ENCODE measurements around the gene CERCAM. TPM values are rescaled to one million over a fixed set of nuclear protein-coding genes. Genes with fewer than 3 reads are reported as not detected.

Gene CERCAM
- total RNA-seq: 70.5 TPM

DNA sequence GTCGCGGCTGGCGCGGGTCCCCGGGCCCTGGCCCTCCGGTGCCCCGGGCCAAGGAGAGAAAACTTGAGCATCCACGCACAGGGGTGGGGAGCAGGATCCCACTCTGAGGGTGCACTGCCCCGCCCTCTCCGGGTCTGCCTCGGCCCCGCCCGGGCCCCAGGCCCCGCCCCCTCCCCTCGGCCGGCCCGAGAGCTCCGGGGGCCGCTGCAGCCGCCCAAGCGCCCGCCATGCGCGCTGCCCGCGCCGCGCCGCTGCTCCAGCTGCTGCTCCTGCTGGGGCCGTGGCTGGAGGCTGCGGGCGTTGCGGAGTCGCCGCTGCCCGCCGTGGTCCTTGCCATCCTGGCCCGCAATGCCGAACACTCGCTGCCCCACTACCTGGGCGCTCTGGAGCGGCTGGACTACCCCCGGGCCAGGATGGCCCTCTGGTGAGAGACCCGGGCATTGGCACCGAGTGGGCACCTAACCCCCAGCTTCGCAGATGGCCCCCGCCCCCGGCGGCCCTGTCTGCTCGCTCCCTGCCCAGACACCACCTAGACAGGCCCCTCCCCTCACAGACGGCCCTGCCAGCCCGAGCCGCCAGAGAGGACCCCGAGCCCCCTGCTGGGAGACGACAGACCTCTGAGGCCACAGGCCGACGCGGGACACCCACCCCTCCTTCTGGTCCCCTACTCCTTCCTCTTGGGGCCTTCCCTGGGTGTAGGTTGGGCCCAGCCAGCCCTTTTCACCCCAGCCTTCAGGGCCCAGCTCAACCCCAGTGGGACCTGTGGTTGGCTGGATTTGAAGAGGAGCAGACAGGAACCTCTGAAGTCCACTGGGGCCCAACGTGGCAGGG, at the start of gene CERCAM:
TSS of gene CERCAM (plus strand) at position 207 of the 831 bp plus-strand sequence. CDS start at position 228, 21 bp downstream.
- Histone ChIP-seq H3K36me3 (peaks cover 0 to 9% of the 10 kb centered on the region in 2 donors), H3K4me1 (peaks cover 0 to 17% of the 10 kb centered on the region in 2 donors), H3K9me3 (no peaks in the 10 kb centered on the region), H3K27me3 (no peaks in the 10 kb centered on the region), H3K4me3 (peak within 1 kb of the TSS; percentile 89 to 93), H3K27ac (peak within 1 kb of the TSS; percentile 82)
- DNase-seq (ENCODE audit: low spot score in 2 of 2): peak in 1 of 2 donors; percentile 76
- TF ChIP-seq, protein P1, sequence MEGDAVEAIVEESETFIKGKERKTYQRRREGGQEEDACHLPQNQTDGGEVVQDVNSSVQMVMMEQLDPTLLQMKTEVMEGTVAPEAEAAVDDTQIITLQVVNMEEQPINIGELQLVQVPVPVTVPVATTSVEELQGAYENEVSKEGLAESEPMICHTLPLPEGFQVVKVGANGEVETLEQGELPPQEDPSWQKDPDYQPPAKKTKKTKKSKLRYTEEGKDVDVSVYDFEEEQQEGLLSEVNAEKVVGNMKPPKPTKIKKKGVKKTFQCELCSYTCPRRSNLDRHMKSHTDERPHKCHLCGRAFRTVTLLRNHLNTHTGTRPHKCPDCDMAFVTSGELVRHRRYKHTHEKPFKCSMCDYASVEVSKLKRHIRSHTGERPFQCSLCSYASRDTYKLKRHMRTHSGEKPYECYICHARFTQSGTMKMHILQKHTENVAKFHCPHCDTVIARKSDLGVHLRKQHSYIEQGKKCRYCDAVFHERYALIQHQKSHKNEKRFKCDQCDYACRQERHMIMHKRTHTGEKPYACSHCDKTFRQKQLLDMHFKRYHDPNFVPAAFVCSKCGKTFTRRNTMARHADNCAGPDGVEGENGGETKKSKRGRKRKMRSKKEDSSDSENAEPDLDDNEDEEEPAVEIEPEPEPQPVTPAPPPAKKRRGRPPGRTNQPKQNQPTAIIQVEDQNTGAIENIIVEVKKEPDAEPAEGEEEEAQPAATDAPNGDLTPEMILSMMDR (IDR thresholded peaks at IDR 0.05): no peak
- intact Hi-C loops (cut with DNase I): loop anchor here (1.0 to 2.0 kb wide), 3 partner anchors 35 to 58 kb away; partner anchors contain the start of genes ODF2 and URM1

- intact Hi-C loops (cut with DNase I): loop anchor here (1.0 to 5.0 kb wide), 7 partner anchors 9 to 181 kb away; partner anchors contain the start of genes CERCAM, COQ4, GLE1 and GOLGA2
- Histone ChIP-seq H3K4me3 (peak overlapping the region; percentile 66 to 80), H3K9me3 (no peaks in the 10 kb centered on the region), H3K27ac (peak overlapping the region; percentile 84 to 87), H3K4me1 (peaks cover 0 to 8% of the 10 kb centered on the region in 2 donors), H3K36me3 (peaks cover 0 to 22% of the 10 kb centered on the region in 2 donors), H3K27me3 (no peaks in the 10 kb centered on the region)
- TF ChIP-seq, protein P1 (IDR thresholded peaks at IDR 0.05): no peak
- DNase-seq (ENCODE audit: low spot score in 2 of 2): no peak
Measured at GRCh38 chr9:128371630-128372117, 49.0 kb upstream of the CERCAM start.

- intact Hi-C loops (cut with DNase I): loop anchor here (5.0 kb wide), 2 partner anchors 130 to 180 kb away; partner anchors contain the start of genes GLE1 and SPTAN1
- peak overlapping the region; percentile 84 to 87 for H3K27ac ChIP-seq
Measured at GRCh38 chr9:128372188-128372641, 48.4 kb upstream of the CERCAM start.

GRCh38 chr9:128372784-128373183, 47.9 kb upstream of the CERCAM start:
- Histone ChIP-seq H3K27me3 (no peaks in the 10 kb centered on the region), H3K9me3 (no peaks in the 10 kb centered on the region), H3K36me3 (peaks cover under 1 to 28% of the 10 kb centered on the region in 2 donors), H3K4me1 (peaks cover 0 to 8% of the 10 kb centered on the region in 2 donors), H3K4me3 (no peak overlapping the region), H3K27ac (no peak overlapping the region)
- TF ChIP-seq, protein P1 (IDR thresholded peaks at IDR 0.05): no peak
- intact Hi-C loops (cut with DNase I): loop anchor here (5.0 kb wide), 2 partner anchors 130 to 180 kb away; partner anchors contain the start of genes GLE1 and SPTAN1
- DNase-seq (ENCODE audit: low spot score in 2 of 2): no peak

More at GRCh38 chr9:128372188-128372641, 48.4 kb upstream of the CERCAM start:
- peaks cover 0 to 8% of the 10 kb centered on the region in 2 donors for H3K4me1 ChIP-seq
- no peaks in the 10 kb centered on the region for H3K9me3 ChIP-seq
- TF ChIP-seq, protein P1 (IDR thresholded peaks at IDR 0.05): no peak
- DNase-seq (ENCODE audit: low spot score in 2 of 2): no peak
- H3K27me3 ChIP-seq: no peaks in the 10 kb centered on the region
- H3K36me3 ChIP-seq: peaks cover 0 to 22% of the 10 kb centered on the region in 2 donors
- H3K4me3 ChIP-seq: peak overlapping the region; percentile 66 to 80

- no peak overlapping the region for H3K27ac ChIP-seq
- TF ChIP-seq, protein P1 (IDR thresholded peaks at IDR 0.05): no peak
- peaks cover 0 to 8% of the 10 kb centered on the region in 2 donors for H3K4me1 ChIP-seq
- H3K9me3 ChIP-seq: no peaks in the 10 kb centered on the region
- no peaks in the 10 kb centered on the region for H3K27me3 ChIP-seq
- H3K36me3 ChIP-seq: peaks cover 14 to 36% of the 10 kb centered on the region in 2 donors
- no peak for DNase-seq (ENCODE audit: low spot score in 2 of 2)
- no peak overlapping the region for H3K4me3 ChIP-seq
- intact Hi-C loops (cut with DNase I): loop anchor here (5.0 kb wide), 2 partner anchors 128 to 178 kb away; partner anchors contain the start of genes GLE1 and SPTAN1
Measured at GRCh38 chr9:128374221-128374675, 46.4 kb upstream of the CERCAM start.
